8988T (cell line): ENCODE results near the gene RHEBL1.
A peak's percentile ranks its signal among the peaks of the same experiment; 100 is the strongest.

Experiments used
- DNase-seq: peaks from one replicate; pipeline ENCODE4 v3.0.0; 2011

The RHEBL1 gene

DNA sequence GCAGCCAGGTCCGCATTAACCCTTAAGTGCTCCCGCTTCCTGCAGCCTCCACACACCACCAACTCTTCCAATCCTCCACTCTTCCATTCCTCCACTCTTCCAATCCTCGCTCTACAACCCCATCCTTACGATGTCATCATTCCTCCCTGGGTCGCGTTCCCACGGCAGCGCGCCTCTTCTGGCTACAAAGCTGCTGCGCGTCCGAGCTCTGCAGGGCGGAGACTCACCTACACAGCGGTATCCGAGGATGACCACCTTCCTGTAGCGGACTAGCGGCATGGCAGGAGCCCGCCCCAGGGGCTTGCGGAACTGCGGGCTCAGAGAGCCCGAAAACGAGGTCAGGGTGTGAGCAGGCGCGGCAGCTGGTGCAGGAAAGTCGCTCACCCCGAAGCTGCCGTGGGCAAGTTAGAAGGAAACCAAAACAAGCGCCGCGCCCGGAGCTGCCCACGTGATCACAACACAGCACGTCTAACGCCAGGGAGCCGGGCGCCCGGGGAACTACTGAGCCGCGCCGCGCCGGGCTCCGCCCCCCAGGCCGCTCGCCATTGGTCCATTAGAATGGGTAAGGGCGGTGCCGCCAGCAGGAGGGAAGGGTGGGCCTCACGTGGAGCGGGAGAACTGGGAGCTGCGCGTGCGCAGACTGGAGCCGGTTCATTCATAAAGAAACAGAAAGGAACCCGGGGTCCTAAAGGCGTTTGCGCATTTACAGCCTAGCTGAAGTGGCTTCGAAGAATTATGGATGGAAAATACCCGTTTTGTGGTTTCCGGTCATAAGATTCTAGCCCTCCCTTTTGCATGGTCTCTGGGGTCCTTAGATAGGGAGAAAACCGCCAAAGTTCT, at the start of gene RHEBL1:
Gene RHEBL1 (minus strand): TSS at position 473 of the 840 bp plus-strand sequence. CDS start 194 bp downstream, at position 279.
- DNase-seq, result peak; percentile 78

DNA sequence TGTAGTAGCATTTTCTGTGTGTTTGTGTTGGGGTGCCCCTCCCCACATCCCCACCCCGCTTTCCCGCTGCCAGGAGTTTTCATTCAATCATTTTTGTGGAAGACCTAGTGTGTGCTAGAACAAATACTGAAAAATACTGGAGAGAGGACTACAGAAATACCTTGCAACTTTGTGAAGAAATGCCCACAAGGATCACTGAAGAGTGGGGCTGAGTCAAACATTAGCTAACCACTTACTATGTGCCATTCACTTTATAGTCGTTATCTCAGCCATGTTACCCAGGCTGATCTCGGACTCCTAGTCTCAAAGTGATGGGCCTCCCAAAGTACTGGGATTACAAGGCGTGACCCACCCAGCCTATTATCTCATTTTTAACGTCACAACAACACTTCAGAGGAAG, 41.4 kb upstream of the RHEBL1 start:
- DNase-seq, result no peak

DNA sequence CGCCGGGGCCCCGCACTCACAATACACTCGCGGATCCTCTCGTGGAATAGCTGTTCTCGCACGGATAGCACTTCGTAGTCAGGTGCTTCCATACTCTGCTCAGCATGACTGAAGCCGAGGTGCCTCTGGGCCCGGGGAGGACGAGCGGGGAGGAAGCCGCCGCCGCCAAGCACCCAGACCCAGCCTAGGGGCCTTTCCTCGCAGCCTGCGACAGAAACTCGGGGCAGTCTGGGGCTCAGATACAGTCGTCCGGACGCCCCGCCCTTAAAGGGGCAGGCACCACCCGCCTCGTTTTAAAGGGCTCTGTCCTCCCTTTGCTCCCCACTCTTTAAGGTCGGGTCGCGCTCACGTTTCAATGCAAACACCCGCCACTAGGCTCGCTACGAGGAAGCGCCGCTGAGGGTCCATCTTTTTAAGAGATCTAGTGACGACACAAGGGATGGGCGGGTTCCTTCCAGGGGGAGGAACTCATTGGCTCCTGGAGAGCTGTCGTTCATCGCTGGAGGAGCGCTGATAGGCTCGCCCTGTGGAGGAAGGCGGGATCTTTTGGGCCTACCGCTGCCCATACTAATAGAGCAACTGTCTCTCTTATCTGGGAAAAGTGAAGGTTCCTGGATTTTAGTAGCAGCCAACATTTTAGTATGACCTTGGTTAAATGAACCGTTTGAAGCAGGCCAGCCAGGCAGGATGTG, 40.8 kb upstream of the RHEBL1 start, which contains the start of gene LMBR1L:
Gene LMBR1L (minus strand): TSS at position 384 of the 692 bp plus-strand sequence. CDS start 292 bp downstream, at position 92.
- DNase-seq, result peak; percentile 88

GRCh38 chr12:49109641-49110463, 40.1 kb upstream of the RHEBL1 start:
- no peak for DNase-seq

DNA sequence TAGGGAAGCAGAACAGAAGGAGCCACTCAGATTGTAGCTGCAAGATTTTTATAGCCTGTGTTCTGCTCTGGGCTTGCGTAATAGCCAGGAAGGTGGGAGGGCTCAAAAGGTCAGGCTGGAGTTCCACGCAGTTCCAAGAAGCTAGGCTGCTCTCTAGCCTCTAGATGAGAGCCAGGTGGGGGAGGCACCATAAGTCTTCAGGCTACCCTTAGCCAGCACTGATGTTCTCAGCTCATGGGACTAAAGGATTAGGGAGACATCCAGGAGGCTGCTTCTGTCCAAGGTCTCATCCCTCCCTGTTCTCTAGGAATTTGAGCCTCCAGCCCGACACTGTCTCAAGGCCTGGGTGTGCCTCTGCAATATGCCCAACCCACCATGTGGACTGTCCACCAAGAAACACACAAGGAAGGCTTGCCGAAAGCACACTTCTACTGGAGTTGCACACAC, 39.2 kb upstream of the RHEBL1 start:
- no peak for DNase-seq

- DNase-seq, result no peak
These were observed 35.8 kb upstream of the RHEBL1 start for GRCh38 chr12:49105504-49106084.

DNA sequence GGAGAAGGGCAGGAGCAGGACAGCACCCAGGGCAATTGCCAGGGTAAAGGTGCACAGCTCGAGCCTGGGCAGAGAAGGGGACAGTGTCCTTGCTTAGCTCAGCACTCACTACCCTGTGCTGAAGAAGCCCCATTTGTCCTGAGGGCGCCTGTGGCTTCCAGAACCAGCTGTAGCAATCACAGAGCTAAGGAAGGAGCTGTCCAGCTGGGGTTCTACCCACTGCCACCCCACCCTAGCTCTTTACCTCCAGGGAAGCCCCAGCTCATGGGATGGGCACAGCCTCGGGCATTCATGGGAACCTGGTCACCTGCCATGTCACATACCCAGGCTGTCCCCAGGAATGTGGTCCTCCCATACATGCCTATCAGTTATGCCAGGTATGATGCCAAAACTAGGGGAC, 35.0 kb upstream of the RHEBL1 start:
- DNase-seq, result no peak

- no peak for DNase-seq
These were observed 30.6 kb upstream of the RHEBL1 start for GRCh38 chr12:49100380-49100779.

GRCh38 chr12:49098703-49099102, 28.9 kb upstream of the RHEBL1 start:
- no peak for DNase-seq

DNA sequence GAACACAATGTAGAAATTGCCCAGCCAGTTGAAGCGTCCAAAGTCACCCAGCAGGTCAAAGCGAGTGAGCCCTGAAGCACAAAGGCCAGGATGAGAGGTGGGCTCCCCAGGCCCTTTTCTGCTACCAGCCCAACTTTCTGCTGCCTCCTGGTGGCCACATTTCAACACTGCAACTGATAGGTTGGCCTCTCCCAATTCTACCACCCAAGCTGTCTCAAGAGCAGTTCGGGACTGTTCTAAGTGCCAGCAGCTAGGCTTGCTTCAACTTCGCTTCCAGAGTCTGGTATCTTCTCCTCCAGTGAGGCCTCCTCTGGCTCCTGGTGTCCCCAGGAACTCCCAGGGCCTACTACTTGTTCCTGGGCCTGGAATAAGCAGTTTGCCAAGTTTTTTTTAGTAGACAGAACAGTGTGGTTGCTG, 28.3 kb upstream of the RHEBL1 start:
- peak; percentile 73 for DNase-seq

DNA sequence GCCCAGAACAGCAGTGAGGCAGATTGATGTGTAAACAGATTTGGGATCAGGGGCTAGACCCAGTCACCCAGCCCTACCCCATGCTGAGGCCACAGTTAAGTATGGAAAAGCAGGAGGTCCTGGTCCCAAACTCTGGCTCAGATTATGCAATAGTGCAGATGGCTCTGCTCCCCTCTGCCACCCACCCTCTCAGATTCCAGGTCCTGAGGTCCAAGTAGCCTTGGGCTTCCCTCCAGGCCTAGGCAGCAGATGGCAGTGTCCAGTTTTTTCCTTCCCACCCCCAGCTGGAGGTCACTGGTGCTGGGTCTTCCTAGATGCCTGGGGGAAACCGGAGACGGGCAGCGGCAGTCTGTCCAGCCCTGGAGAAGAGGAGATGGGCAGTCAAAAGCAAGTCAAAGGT, 27.6 kb upstream of the RHEBL1 start:
- DNase-seq, result no peak

- DNase-seq, result no peak
These were observed 25.2 kb upstream of the RHEBL1 start for GRCh38 chr12:49094975-49095365.

- peak; percentile 41 for DNase-seq
These were observed 24.6 kb upstream of the RHEBL1 start, which contains the start of gene DHH for GRCh38 chr12:49094160-49094974. Gene DHH, minus strand, starts transcription at chr12:49094801. Its CDS starts 289 bp downstream, at chr12:49094512.

- DNase-seq, result peak; percentile 30
These were observed 24.0 kb upstream of the RHEBL1 start for GRCh38 chr12:49093792-49094159.

- peak; percentile 29 for DNase-seq
These were observed 23.1 kb upstream of the RHEBL1 start for GRCh38 chr12:49092816-49093406.

- DNase-seq, result peak; percentile 98
These were observed 22.5 kb upstream of the RHEBL1 start for GRCh38 chr12:49092086-49092815.

GRCh38 chr12:49091836-49092085, 22.0 kb upstream of the RHEBL1 start:
- DNase-seq, result no peak

DNA sequence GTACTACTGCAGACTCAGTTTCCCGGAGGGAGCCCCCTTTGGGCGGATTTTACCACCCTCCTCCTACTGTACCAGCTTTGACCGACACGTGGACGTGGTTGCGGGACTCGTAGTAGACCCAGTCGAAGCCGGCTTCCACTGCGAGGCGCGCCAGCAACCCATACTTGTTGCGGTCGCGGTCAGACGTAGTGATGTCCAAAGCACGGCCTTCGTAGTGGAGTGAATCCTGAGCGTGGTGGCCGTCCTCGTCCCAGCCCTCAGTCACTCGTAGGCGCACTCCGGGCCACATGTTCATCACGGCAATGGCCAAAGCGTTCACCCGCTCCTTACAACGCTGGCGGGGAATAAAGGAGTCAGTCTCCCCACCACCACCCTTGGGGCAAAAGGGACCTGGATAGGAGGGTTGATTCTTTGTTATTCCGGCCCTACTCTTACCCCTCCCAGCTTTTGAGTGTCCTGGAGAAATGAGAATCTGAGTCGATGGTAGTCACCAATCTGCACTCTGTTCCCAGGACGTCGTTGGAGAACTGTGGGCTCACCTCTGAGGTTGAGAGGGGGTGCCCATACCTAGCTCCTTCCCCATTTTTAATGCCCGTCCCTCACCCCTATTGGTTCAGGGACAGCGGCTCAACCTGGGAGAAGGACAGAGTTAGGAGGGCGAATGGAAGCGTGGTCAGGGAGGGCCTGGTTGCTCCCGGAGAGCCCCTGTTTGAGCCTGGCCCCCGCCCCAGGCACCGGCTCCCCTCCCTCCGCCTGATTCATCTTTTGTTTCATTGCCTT, 21.5 kb upstream of the RHEBL1 start:
- DNase-seq, result peak; percentile 28

DNA sequence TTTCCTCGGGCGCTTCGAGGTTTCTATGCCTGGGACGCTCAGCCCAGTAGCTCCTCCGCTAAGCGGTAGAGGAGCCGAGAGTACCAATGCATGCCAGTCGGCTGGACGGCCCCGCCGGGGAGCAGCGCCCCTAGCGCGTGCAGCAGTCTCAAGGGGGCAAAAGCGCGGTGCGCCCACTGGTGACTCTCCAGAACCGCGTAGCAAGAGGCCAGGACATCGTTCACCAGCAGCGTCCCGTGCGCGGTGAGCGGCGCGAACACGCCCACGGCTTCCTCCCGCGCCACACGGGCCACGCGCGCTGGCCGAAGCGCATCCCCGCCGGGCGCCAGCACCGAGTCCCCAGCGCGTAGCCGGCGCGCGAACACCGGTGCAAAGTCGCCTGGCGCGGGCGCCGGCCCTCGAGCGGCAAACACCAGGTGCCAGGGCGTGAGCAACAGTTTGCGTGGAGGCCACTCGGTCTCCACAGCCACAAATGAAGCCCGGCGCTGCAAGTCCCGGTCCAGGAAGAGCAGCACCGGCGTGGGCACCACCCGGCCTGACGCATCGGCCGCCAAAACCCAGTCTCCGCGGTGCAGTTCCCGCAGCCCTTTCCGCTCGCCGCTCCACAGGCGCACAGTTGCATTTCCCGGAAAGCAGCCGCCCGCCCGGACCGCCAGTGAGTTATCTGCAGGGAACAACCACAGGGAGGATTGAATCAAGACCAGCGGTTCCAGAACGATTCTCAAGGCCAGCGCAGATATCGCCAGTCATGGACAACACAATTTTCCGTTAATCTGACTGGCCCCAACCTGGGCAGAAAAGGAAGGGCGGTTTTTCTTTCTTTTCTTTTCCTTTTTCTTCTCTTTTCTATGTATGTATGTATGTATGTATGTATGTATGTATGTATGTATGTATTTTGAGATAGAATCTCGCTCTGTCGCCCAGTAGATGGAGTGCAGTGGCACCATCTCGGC, 20.3 kb upstream of the RHEBL1 start:
- peak; percentile 60 for DNase-seq
